ENCODE results near the gene SPACA4.
"Not testable (repeated sequence)": the region's sequence is repeated elsewhere in the genome, so short reads cannot be mapped to it uniquely, and the experiment has no call there.

SPACA4 gene

GRCh38 chr19:48631225-48631624 lies 24.7 kb downstream of the SPACA4 start:
- H3K4me3 ChIP-seq (ENCODE audit: low read depth, low read length), result no peak overlapping the region
- no peak for TF ChIP-seq CTCF (IDR thresholded peaks at IDR 0.05; ENCODE audit: borderline replicate concordance, insufficient read depth, low read depth, low read length)

DNA sequence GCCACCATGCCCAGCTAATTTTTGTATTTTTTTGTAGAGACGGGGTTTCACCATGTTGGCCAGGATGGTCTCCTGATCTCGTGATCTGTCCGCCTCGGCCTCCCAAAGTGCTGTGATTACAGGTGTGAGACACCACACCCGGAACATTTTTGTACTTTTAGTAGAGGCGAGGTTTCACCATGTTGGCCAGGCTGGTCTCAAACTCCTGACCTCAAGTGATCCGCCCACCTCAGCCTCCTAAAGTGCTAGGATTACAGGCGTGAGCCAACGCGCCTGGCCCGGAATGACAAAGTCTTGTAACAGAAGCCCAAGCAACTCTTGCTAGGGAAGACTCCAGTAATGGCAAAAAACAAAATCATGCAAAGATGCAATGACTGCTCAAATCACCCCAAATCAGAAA lies 25.7 kb downstream of the SPACA4 start:
- H3K4me3 ChIP-seq (ENCODE audit: low read depth, low read length), result not testable (repeated sequence)

GRCh38 chr19:48632692-48633147 lies 26.2 kb downstream of the SPACA4 start:
- TF ChIP-seq CTCF (IDR thresholded peaks at IDR 0.05; ENCODE audit: borderline replicate concordance, insufficient read depth, low read depth, low read length), result no peak
- no peak overlapping the region for H3K4me3 ChIP-seq (ENCODE audit: low read depth, low read length)

DNA sequence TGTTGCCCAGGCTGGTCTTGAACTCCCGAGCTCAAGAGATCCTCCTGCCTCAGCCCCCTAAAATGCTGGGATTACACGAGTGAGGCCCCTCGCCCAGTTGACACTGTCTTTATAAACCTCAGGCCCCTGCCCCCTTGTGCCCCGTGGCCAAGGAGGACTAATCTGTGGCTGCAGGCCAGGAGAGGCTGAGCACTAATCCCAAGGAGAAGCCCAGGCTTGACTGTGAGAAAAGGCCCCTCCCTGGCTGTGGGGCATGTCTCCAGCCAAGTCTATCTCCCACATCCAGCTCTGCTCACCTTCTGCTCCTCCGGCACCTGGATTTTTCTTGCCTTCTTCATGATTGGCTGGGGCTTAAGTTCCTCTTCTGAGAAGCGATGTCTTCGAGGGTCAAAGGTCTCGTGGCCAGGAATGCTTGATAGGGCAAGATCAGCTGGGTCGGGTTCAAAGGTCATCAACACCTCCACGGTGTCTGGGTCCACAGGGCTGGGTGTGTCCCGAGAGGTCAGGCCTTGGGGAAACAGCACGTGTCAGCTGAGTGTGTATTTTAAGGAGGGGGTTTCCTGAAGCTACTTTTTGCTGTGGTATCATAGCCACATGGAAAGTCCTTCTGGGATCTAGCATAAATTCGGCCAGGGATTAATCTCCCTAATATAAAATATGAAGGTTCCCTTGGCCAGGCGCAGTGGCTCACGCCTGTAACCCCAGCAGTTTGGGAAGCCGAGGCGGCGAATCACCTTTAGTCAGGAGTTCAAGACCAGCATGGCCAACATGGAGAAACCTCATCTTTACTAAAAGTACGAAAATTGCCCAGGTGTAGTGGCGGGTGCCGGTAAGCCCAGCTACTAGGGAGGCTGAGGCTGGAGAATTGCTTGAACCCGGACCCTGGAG lies 26.9 kb downstream of the SPACA4 start:
- TF ChIP-seq CTCF (IDR thresholded peaks at IDR 0.05; ENCODE audit: borderline replicate concordance, insufficient read depth, low read depth, low read length), result no peak
- H3K4me3 ChIP-seq (ENCODE audit: low read depth, low read length), result no peak overlapping the region

DNA sequence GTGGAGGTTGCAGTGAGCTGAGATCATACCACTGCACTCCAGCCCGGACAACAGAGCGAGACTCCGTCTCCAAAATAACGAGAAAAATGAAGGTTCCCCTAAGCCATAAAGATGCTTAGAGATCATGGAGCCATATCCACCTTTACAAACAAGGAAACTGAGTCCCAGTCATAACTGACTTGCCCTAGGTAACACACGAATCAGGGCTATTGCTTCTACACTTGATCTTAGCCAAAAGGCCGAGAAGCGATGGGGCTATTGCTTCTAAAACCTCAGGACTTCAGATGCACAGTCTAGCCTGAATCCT lies 27.4 kb downstream of the SPACA4 start:
- H3K4me3 ChIP-seq (ENCODE audit: low read depth, low read length), result peak overlapping the region; percentile 47
- no peak for TF ChIP-seq CTCF (IDR thresholded peaks at IDR 0.05; ENCODE audit: borderline replicate concordance, insufficient read depth, low read depth, low read length)

DNA sequence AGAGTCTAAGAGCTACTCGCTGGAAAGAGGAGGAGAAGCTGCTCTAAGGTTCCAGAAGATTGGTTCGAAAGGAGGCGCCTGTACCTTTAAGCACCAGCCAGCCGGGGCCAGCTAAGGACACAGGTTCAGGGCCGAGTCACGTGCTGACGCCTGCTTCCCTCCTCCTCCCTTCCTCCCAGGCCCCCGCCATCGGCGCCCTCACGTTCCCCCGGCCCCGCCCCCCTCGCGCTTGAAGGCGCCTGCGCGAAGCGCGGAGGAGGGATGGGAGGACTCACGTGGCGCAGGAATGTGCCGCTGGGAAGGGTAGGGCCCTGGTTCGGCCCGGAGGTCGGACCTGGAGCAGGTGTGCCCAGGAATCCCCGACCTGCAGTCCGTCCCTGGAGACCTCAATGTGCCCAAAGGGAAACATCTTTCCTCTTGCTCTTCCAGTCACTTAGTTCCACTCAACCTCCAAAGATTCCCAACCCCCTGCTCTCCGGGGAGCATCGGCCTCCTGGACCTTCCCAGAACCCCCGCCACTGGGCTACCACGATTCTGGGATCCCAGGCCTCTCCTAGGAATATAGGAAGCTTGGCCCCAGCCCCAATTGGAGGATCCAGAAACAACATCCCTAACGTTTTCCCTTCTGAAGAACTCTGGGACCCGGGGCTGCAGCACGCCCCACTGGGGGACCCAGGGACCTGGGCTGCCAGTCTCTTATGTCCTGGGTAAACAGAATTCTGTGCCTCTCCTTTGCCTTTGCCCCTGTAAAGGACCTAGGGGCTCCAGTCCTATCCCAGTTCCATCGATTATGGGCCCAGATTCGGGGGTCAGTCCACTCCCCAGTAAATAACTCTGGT lies 28.1 kb downstream of the SPACA4 start:
- no peak for TF ChIP-seq CTCF (IDR thresholded peaks at IDR 0.05; ENCODE audit: borderline replicate concordance, insufficient read depth, low read depth, low read length)
- H3K4me3 ChIP-seq (ENCODE audit: low read depth, low read length), result peak overlapping the region; percentile 47

- peak overlapping the region; percentile 62 for H3K4me3 ChIP-seq (ENCODE audit: low read depth, low read length)
- TF ChIP-seq CTCF (IDR thresholded peaks at IDR 0.05; ENCODE audit: borderline replicate concordance, insufficient read depth, low read depth, low read length), result no peak
Observed at GRCh38 chr19:48635263-48635965, 28.9 kb downstream of the SPACA4 start.
